GM19372 (cell line): ENCODE data around the gene IRF6.
A peak's percentile ranks its signal among the peaks of the same experiment; 100 is the strongest.

Source experiments
- ATAC-seq: cut with Tn5 transposase; IDR thresholded peaks from one replicate; pipeline ENCODE4 v1.9.1; 2021; ENCODE audit warnings: mild to moderate bottlenecking, low read depth, moderate library complexity; ENCODE audit not compliant: unreplicated experiment

The IRF6 gene

DNA sequence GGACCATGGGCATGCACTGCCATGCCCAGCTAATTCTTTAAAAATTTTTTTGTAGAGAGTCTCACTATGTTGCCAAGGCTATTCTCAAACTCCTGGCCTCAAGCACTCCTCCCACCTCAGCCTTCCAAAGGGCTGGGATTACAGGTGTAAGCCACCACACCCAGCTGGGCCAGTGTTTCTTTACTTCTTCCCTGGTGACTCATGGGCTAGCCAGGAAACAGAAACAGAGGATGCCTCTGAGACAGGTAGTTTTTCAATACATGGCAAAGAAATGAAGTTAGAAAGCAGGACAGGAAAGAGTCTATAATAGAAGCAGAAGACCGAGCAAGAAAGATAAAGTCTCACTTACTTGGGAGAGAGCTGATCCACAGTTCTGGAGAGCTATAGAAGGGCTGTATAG lies 14.0 kb downstream of the IRF6 start:
- ATAC-seq = no peak

DNA sequence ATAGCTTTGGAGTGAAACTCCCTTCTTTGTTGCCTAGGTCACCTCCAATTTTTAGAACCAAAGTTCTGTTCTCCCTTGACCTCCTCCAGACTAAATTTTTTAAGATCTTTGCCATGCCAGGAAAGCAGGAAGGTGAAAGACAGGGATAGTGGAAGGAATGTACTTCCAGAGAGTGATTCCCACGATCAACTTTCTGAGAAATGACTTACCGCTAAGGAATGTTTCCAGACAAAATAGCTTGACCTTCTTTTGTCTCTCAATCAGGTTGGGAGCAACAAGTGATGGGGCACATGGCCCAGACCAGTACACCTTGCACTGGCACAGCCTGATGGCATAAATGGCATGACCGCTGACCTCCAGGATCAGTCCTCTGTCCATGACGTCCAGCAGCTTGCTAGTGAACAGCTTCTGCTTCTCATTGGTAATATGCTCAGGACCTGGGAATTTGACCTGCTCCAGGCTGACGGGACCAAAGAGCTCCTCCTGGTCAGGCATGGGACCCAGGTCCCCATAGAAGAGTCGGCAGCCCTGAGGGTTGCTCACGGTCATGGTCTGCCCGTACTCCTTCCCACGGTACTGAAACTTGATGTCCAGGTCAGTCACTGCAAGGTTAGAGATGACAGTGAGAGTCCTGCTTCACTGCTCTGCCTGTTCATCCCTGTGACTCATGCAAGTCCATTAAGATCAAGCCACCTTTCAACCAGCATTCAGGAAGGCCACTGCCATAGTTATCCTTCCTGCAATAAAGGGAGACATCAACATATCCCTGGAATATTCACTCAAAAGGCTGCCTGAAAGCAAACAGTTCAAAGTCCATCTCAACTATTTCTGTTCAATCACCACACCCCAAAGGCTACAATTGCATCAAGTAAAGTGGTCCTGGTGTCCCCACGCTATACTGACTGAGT lies 15.4 kb downstream of the IRF6 start:
- ATAC-seq = no peak

DNA sequence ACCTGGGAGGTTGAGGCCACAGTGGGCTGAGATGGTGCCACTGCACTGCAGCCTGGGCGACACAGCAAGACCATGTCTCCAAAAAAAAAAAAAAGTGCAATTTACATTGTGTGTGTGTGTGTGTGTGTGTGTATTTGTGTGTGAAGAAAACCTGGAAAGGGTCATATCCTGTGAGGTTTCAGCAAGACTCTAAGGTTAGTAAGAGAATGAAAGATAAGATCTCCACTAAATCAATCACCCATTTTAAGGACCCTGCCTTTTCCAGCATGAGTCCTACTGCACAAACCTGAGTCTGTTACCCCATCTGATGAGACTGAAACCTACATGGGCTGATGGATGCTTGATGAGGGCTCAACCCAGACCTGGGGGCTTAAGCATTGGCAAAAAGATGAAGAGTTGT lies 16.7 kb downstream of the IRF6 start:
- no peak for ATAC-seq

DNA sequence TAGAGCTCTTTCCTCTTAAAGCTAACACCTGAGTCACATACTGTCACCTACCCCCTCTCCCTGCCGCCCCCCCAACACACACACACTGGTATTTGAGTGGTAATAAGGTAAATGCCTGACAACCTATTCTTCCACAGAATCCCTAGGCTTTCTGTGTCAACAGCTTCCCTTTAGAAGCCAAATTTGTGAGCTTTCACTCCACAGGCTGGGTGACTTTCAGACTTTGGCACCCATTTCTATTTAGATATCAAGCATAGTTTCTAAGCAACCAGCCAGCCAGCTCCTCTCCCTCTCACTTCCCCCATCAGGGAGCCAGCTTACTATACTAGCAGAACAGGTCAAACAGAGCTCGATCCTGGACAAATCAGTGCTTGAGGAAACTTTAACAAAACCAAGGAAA lies 18.4 kb downstream of the IRF6 start:
- no peak for ATAC-seq

DNA sequence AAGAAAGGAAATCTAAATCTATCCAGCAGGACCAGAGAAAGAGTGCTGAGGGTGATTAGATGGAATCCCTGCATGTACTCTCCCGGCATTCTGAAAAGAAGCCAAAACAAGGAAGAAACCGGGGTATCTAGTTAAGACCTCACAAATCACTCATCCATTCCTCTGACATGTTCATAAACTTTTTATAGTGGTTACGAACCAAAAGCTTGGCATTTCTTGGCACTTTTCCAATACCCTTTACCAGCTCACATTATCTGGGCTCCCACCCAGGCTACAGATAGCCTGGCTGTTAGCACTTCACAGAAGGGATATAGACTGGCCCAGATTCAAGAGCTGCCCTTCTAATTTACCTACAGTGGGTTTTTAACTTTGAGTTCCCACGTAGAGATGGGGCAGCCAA lies 19.8 kb downstream of the IRF6 start:
- ATAC-seq = no peak

DNA sequence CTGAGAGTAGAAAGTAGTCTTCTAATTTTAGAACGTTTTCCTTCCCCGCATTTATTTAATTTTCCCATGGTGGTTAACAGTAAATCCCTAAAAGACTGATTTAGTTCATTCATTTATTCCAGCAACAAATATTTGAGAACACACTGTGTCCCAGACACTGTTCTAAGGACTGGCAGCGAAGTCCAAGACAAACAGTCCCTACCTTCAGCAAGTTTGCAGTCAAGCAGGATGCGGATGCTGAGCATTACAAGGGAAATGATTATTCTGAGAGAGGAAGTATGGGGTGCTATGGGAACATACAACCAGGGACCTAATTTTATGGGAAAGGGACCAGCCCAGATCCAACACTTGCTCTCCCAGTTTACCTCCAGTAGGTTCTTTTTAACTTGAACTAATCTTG lies 20.4 kb downstream of the IRF6 start:
- no peak for ATAC-seq

DNA sequence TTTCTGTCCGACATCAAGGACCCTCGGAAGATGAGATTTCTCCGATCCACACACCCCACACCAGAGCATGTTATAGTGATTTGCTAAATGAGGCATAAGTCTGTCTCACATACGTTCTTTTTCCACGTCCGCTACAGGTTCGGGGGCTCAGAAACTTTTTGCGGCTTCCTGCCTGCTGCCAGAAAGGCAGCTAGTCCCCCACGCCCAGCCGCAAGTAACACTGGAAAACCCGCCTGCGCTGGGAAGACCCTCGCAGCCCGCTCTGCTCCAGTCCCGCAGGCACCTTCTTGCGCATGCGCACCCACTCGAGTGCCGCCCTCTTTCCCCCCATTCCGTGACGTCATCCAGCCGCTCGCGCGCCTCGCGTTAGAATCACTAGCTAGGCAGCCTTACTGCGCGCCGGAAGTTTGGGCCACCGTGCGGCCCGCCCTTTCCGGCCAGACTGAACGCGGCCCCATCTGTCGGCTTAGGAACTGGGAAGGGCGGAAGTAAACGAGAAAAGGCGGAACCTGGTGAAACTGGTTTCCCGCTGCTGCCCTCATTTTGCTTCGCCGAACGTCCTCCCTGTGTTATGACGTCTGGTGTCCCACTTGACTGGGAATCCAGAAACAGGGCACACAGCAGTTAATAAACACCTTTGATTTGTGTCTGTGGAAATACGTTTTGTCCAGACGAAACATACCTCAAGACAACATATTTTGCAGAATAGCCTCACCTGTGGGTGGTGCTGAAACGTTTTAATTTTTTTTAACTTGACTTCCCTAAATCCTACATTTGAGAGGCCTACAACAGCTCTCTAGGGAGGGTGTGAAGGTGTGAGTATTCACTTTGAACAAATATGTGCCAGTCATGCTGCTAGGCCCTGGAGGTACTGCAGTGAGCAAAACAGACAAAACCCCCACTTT lies 21.4 kb downstream of the IRF6 start, which contains the start of gene C1orf74:
Gene C1orf74 (minus strand): TSS at position 295 of the 905 bp plus-strand sequence. CDS start 925 bp downstream, outside the sequence.
- ATAC-seq = peak; percentile 98

DNA sequence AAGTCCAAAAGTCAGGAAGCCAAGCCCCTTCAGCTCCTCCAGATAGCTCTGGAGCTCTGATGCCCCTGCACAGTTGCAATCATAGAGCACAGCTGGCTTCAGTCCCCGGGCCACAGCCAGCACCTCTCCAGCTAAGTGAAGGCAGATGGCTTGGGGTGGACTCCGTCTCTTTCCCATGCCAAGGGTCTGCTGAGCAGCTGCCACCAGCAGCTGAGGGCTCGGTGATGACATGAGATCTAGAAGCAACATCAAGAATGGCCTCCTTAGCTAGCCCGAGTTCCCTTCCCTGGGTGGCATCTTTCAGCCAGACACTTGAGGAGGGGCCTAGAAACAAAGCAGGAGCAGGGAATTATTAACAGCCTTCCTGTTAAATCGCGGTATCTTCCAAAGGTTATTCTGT lies 22.6 kb downstream of the IRF6 start:
- ATAC-seq = no peak

DNA sequence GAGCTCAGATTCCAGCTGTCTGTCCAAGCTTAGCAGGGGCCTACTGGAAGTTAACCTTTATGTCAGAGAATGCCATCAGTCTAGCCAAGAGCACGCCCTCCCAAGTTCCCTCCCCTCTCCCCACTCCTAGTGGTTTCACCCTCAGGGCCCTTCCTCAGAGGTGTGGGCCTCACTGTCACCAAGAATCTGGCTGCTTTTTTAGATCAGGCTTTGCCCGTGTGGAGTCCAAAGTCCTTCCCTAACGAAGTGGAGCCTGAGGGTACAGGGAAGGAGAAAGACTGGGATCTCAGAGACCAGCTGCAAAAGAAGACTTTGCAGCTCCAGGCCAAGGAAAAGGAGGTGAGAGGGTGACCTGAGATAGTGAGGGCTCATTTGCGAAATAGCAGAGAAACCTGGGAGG lies 25.7 kb downstream of the IRF6 start:
- ATAC-seq = no peak

DNA sequence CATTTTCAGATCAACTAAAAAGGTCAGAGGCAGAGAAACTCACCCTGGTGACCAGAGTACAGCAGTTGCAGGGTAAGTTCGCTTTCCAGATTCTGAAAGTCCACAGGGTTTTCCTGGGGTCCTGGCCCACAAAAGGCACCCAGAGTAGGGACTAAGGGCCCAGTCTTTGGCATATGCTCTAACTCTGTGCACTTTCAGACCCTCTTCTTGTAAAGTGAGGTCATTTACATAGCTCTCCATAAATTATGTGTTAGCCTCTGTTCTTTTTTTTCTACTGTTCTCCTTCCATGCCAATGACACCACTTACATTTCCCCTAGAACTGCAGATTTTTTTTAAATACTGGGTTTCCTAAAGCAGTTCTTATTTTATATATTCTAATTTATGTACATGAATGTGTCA lies 27.8 kb downstream of the IRF6 start:
- ATAC-seq = no peak

DNA sequence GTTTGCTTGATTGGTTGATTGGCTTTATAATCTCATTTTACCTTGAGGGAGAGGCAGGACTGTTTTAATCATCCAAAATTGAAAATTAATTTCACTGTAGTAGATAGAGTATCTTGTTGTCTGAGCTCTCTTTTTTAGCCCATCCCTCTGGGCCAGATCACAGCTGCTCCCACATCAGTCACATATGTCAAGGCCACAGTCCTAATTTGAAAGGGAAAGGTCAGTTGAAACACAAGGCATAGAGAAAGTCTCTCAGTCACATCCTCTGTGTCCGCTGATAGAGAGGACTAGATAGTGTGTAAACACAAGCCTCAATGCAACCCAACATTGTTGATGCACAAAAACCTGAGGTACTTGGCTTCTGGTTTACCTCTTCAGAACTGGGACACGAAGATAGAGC lies 28.4 kb downstream of the IRF6 start:
- ATAC-seq = no peak

DNA sequence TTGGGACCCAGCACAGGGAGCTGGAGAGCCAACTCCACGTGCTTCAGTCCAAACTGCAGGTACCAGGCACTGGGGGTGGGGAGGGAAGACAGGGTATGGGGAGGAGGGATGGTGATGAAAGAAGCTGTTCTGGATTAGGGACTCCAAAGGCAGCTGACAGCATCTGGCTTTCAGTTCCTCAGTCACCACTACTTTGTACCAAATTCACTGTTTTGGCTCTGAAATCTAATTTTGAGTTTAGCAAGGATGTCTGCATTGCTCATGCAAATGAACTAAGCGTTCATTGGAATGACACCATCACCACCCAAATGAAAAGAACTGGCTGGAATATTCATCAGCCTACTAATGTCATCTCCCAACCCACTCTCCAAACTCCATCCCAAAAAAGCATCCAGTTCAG lies 30.3 kb downstream of the IRF6 start:
- ATAC-seq = no peak

DNA sequence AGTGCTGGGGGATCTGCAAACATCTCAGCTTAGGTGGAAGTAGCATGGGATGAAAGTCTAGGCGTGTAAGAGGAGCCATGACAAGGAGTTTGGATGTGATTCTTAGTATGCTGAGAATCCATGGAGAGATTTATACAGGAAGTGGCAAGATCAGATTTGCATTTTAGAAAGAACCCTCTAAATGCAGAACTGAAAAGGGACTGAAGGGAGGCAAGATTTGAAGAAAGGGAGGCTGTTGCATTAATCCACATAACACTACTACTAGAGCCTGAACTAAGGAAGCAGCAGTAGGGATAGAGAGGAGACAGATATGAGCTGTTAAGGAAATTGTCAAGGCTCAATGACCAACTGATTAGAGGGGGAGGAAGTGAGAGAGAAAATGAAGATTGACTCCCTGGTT lies 31.4 kb downstream of the IRF6 start:
- no peak for ATAC-seq

DNA sequence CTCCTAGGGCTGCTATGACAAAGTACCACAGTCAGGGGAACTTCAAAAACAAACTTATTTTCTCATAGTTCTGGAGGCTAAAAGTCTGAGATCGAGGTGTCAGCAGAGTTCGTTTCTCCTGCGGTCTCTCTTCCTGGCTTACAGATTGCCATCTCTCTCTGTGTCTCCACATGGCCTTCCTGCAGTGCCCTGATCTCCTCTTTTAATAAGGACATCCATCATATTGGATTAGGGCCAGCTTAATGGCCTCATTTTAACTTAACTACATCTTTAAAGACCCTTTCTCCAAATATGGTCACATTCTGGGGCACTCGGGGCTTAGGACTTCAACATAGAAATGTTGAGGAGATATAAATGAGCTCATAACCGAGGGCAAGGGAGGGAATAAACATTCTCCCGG lies 33.8 kb downstream of the IRF6 start:
- no peak for ATAC-seq

DNA sequence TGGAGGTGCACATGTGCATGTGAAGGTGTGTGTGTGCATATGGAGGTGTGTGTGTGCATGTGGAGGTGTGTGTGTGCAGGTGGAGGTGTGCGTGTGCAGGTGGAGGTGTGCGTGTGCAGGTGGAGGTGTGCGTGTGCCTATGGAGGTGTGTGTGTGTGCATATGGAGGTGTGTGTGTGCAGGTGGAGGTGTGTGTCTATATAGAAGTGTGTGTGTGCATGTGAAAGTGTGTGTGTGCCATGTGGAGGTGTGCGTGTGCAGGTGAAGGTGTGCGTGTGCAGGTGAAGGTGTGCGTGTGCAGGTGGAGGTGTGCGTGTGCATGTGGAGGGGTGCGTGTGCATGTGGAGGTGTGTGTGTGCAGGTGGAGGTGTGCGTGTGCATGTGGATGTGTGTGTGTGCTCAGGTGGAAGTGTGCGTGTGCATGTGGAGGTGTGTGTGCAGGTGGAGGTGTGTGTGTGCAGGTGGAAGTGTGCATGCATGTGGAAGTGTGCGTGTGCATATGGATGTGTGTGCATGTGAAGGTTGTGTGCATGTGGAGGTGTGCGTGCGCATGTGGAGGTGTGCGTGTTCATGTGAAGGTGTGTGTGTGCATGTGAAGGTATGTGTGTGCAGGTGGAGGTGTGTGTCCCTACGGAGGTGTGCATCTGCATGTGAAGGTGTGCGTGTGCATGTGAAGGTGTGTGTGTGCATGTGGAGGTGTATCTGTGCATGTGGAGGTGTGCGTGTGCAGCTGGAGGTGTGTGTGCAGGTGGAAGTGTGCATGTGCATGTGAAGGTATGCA lies 35.1 kb downstream of the IRF6 start:
- no peak for ATAC-seq

DNA sequence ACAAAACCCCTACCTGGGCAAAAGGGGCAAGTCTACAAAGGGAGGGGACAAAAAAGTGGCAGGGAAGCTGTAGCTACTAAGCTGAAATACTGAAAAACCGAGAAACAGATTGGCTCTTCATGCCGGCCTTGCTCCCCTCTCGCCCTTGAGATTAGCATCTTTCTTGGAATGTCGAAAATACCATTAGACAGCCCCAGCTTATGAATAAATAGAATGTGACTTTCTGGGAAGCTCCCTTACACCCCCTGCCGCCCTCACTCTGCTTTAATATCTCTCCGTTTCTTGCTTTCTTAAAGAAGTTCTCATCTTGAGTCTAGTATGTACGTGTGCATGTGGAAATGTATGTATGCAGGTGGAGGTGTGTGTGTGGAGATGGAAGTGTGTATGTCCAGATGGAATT lies 36.0 kb downstream of the IRF6 start:
- ATAC-seq = no peak

DNA sequence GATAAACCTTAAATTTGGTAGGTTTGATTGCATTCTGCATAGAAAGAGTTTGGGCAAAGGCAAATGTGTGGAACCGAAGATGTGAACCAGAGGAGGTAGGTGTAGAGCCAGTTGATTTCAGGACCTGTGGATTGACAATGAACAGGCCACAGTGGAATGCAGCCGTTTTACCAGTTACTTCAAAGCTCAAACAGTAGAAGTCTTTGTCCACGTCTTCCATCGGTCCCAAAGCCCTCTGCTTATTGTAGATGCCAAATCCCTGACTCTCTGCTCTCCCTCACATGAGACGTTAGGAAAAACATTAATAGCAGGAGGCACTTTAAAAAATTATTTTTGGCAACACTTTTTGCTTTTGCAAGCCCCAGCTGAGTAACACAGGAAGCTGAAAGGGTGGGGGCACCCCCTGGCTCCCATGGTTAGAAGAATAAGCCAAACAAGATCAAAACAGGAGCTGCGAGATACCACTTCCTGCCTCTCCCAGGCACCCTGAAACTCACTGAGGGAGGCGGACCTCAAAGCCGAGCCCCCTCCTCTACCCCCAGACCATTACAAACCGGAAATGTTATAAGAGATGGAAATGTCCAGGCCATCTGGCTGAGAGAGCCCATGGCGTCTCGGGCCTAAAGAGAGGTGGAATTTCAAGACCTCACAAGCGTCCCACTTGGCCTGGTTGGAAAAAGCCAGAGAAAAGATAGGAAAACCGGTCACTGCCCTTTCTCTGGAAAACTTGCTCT lies 36.6 kb downstream of the IRF6 start:
- ATAC-seq = peak; percentile 67

DNA sequence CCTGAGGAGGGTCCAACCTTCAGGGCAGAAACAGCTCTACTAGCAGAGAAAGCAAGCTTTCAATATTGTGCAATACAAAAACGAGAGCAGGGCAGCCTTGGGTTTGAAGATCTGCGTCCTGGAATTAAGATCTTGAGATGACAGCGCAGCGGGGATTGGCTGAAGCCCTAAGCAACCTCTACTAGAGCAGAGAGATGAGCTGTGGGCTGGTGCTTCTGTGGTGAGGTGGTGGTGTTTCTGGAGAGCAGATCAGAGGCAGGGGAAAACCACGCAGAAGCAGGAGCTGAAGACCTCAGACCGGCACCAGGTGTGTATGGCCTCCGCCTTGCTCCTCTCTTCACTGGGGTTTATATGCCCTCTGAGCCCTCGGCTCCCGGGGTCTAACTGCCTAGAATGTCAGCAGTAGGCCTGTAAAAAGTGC lies 37.6 kb downstream of the IRF6 start:
- ATAC-seq = peak; percentile 75

DNA sequence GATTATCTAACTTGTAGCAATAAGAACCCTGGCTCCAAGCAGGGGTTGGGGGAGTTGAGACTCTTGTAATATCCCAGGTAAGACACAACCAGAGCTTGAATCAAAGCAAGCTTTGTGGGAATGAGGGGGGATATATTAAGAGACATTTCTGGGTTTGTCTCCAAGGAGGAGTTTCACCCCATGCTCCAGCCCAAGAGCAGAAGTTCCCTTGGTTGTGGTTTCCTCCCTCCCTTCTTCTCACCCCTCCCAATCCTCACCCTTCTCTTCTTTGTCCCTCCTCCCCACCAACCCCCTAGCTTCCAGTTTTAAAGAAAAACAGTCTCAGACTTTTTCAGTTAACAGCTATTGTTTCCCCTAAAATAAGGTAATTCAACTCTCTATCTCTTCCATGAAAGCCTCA lies 38.2 kb downstream of the IRF6 start:
- ATAC-seq = no peak

DNA sequence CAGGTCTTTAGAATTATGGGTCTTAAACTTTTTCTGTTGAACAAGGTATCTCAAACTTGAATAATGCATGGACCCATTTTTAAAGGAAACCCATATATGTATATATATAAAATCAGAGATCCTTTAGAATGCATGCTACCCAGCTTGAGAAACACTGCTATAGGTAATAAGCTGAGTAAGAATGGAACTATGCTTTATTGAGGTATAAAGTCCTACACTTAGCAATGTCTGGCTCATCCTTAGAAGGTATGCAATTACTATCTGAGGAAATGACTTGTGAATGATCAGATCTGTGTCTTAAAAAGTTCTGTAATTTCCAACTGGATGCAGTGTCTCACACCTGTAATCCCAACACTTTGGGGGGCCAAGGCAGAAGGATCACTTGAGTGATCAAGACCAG lies 38.8 kb downstream of the IRF6 start:
- ATAC-seq = no peak
